GM12878 (cell line): ENCODE results near the gene ZNF19. TPM values are rescaled to one million over a fixed set of nuclear protein-coding genes. Genes with fewer than 3 reads are reported as not detected.
A peak's percentile ranks its signal among the peaks of the same experiment; 100 is the strongest.

Experiments
- ASH2L ChIP-seq: fragments of 300-600, 200-600 bp; sonication (generic); IDR thresholded peaks from 2 replicates; pipeline ENCODE4 v1.6.1; 2017; ENCODE audit warnings: low read depth, mild to moderate bottlenecking, borderline replicate concordance
- CBFB ChIP-seq: IDR thresholded peaks from 2 replicates; pipeline ENCODE4 v1.6.1; 2016; ENCODE audit warnings: antibody characterized with exemption, low read depth
- HCFC1 ChIP-seq: fragments of 150-350 bp; IDR thresholded peaks from 2 replicates; pipeline ENCODE4 v1.6.1; 2014; ENCODE audit warnings: low read length
- HDAC2 ChIP-seq: fragments of 200-600 bp; sonication (generic); IDR thresholded peaks from 2 replicates; pipeline ENCODE4 v1.6.1; 2017
- HDAC6 ChIP-seq: fragments of 200-600 bp; sonication (generic); IDR thresholded peaks from one replicate; pipeline ENCODE4 v1.8.0; 2017; ENCODE audit warnings: antibody characterized with exemption; ENCODE audit not compliant: unreplicated experiment
- KAT2A ChIP-seq: conservative IDR thresholded peaks from 2 replicates; pipeline ENCODE4 v1.6.1; 2011; ENCODE audit warnings: low read depth, low read length; ENCODE audit not compliant: control insufficient read depth
- MTA2 ChIP-seq: fragments of 450-650 bp; IDR thresholded peaks from 2 replicates; pipeline ENCODE4 v1.6.1; 2016; ENCODE audit warnings: low read depth, mild to moderate bottlenecking, moderate library complexity
- NFYA ChIP-seq: IDR thresholded peaks from 2 replicates; pipeline ENCODE4 v1.6.1; 2011; ENCODE audit warnings: low read depth, mild to moderate bottlenecking, low read length, improper control_type of control experiment, borderline replicate concordance
- NR2C2 ChIP-seq: IDR thresholded peaks from 2 replicates; pipeline ENCODE4 v1.6.1; 2011; ENCODE audit warnings: borderline replicate concordance, low read depth; ENCODE audit not compliant: control insufficient read depth, insufficient read length
- RAD21 ChIP-seq: IDR thresholded peaks from 2 replicates; pipeline ENCODE4 v1.6.1; 2011; ENCODE audit warnings: mild to moderate bottlenecking, low read depth, low read length, moderate library complexity; ENCODE audit not compliant: insufficient read depth
- RCOR1 ChIP-seq: conservative IDR thresholded peaks from 2 replicates; pipeline ENCODE4 v1.6.1; 2012; ENCODE audit warnings: low read depth, low read length, improper control_type of control experiment
- SMC3 ChIP-seq: IDR thresholded peaks from 2 replicates; pipeline ENCODE4 v1.6.1; 2011; ENCODE audit warnings: low read length, improper control_type of control experiment, borderline replicate concordance
- SREBF1 ChIP-seq: IDR thresholded peaks from 2 replicates; pipeline ENCODE4 v1.6.1; 2012; ENCODE audit warnings: mild to moderate bottlenecking, low read length
- STAT3 ChIP-seq: IDR thresholded peaks from 2 replicates; pipeline ENCODE4 v1.6.1; 2011; ENCODE audit warnings: low read depth, low read length, improper control_type of control experiment
- SUPT20H ChIP-seq: IDR thresholded peaks from 2 replicates; pipeline ENCODE4 v1.6.1; 2011; ENCODE audit warnings: low read depth, mild to moderate bottlenecking, low read length, moderate library complexity, borderline replicate concordance; ENCODE audit not compliant: control insufficient read depth
- SUZ12 ChIP-seq: fragments of 200-600 bp; sonication (generic); IDR thresholded peaks from one replicate; pipeline ENCODE4 v1.6.1; 2018; ENCODE audit warnings: antibody characterized with exemption, mild to moderate bottlenecking; ENCODE audit not compliant: unreplicated experiment
- YY1 ChIP-seq: IDR thresholded peaks from 2 replicates; pipeline ENCODE4 v1.6.1; 2011; ENCODE audit warnings: low read depth, mild to moderate bottlenecking, low read length
- ZNF207 ChIP-seq: fragments of 450-650 bp; IDR thresholded peaks from 2 replicates; pipeline ENCODE4 v1.6.1; 2014; ENCODE audit warnings: antibody characterized with exemption, mild to moderate bottlenecking, borderline replicate concordance
- ZNF217 ChIP-seq: fragments of 450-650 bp; IDR thresholded peaks from 2 replicates; pipeline ENCODE4 v1.6.1; 2017; ENCODE audit warnings: antibody characterized with exemption, mild to moderate bottlenecking
- polyA plus RNA-seq, 11 experiments: library from polyadenylated mRNA; depleted of rRNA in 4 of 11; unstranded in 6 of 11; stranded (reverse) in 5 of 11; fragments of >200 nt; fragmentation: Nextera tagmentation in 4 of 11; fragmentation: Illumina TruSeq in 1 of 11; extraction: Ambion mirVana in 4 of 11; extraction: Trizol in 1 of 11; gene quantifications; 1 replicate in 1 of 11; 2 replicates in 10 of 11; pipeline versions ENCODE4 v1.2.1 to v1.2.3, GENCODE V29; 2011 to 2016; ENCODE audit warnings: inconsistent platforms in 2 of 11, missing spikeins in 2 of 11, low read depth in 1 of 11
- total RNA-seq, 4 experiments: library from RNA; depleted of rRNA in 3 of 4; stranded (reverse); fragments of >200 nt in 3 of 4; fragmentation: Illumina TruSeq in 1 of 4; extraction: Trizol in 1 of 4; gene quantifications; 2 replicates each; pipeline versions ENCODE4 v1.2.1 to v1.2.3, GENCODE V29; 2013 to 2021
- TF ChIP-seq, protein P1 (sequence below): fragments of 450-650 bp; formaldehyde crosslinking; IDR thresholded peaks from 2 replicates; pipeline ENCODE4 v1.5.0; 2022; ENCODE audit warnings: mild to moderate bottlenecking, missing genetic modification characterization
- TF ChIP-seq, protein P2 (sequence below): fragments of 450-650 bp; IDR thresholded peaks from 2 replicates; pipeline ENCODE4 v1.6.1; 2017; ENCODE audit warnings: mild to moderate bottlenecking, low read depth, inconsistent platforms; ENCODE audit not compliant: poor library complexity, severe bottlenecking
- TF ChIP-seq, protein P3 (sequence below): fragments of 450-650 bp; IDR thresholded peaks from 2 replicates; pipeline ENCODE4 v1.6.1; 2014; ENCODE audit warnings: mild to moderate bottlenecking
- TF ChIP-seq, protein P4 (sequence below), 3 experiments: IDR thresholded peaks in 2 of 3; conservative IDR thresholded peaks in 1 of 3; 2 replicates each; pipeline ENCODE4 v1.5.1; 2011; ENCODE audit warnings: low read depth in 3 of 3, low read length in 3 of 3, mild to moderate bottlenecking in 3 of 3, control low read depth in 2 of 3, moderate library complexity in 2 of 3, inconsistent platforms in 1 of 3, mixed read lengths in 1 of 3; ENCODE audit not compliant: control insufficient read depth in 2 of 3, insufficient read depth in 1 of 3; ENCODE audit errors: extremely low read depth in 1 of 3

Gene ZNF19
- total and polyA plus RNA-seq, 10 of the 15 experiments (the other 5 are each of a cell fraction or from before 2014, with no cell fraction given) = 1.0 to 3.3 (median 2.0) TPM

DNA sequence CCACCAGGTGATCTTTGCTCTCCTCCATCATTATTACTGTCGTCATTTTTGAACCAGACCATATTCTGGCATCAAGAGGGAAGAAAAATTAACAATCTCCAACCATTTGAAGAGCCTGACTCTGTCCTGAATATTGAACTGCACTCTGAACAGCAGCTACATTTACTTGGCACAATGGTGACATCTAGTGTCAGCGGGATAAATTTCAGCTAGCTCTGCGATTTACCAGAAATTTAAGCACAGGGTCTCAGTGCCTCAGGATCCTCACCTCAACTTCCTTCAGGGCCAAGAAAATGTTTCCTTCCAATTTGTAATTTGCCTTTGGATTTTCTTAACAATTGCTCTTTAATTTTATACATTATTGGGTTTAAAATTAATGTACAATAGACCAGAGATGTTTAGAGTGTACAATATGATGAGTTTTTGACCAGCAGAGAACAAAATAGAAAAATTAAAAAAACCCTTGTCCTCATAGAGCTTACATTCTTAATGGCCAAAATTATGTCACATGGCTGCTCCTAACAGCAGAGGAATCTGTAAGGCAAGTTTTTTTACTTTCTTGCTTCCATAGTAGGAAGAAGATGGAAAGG, 10.7 kb upstream of the ZNF19 start (continued):
- 0 out of 2 replicates have a peak, but pooled peaks have one; percentile 29 for TF ChIP-seq YY1
- no peak for TF ChIP-seq NR2C2
- TF ChIP-seq SMC3 = peak; percentile 77; the same call in 1 of the 2 replicates
- no peak for TF ChIP-seq MTA2
- TF ChIP-seq NFYA = no peak
- TF ChIP-seq, protein P1, sequence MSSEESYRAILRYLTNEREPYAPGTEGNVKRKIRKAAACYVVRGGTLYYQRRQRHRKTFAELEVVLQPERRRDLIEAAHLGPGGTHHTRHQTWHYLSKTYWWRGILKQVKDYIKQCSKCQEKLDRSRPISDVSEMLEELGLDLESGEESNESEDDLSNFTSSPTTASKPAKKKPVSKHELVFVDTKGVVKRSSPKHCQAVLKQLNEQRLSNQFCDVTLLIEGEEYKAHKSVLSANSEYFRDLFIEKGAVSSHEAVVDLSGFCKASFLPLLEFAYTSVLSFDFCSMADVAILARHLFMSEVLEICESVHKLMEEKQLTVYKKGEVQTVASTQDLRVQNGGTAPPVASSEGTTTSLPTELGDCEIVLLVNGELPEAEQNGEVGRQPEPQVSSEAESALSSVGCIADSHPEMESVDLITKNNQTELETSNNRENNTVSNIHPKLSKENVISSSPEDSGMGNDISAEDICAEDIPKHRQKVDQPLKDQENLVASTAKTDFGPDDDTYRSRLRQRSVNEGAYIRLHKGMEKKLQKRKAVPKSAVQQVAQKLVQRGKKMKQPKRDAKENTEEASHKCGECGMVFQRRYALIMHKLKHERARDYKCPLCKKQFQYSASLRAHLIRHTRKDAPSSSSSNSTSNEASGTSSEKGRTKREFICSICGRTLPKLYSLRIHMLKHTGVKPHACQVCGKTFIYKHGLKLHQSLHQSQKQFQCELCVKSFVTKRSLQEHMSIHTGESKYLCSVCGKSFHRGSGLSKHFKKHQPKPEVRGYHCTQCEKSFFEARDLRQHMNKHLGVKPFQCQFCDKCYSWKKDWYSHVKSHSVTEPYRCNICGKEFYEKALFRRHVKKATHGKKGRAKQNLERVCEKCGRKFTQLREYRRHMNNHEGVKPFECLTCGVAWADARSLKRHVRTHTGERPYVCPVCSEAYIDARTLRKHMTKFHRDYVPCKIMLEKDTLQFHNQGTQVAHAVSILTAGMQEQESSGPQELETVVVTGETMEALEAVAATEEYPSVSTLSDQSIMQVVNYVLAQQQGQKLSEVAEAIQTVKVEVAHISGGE (CRISPR knock-in tag) = no peak
- no peak for TF ChIP-seq ZNF207
- TF ChIP-seq STAT3 = no peak
- peak; percentile 89 for TF ChIP-seq RAD21
- no peak for TF ChIP-seq KAT2A
- no peak for TF ChIP-seq ASH2L
- no peak for TF ChIP-seq HDAC2
- TF ChIP-seq, protein P2, sequence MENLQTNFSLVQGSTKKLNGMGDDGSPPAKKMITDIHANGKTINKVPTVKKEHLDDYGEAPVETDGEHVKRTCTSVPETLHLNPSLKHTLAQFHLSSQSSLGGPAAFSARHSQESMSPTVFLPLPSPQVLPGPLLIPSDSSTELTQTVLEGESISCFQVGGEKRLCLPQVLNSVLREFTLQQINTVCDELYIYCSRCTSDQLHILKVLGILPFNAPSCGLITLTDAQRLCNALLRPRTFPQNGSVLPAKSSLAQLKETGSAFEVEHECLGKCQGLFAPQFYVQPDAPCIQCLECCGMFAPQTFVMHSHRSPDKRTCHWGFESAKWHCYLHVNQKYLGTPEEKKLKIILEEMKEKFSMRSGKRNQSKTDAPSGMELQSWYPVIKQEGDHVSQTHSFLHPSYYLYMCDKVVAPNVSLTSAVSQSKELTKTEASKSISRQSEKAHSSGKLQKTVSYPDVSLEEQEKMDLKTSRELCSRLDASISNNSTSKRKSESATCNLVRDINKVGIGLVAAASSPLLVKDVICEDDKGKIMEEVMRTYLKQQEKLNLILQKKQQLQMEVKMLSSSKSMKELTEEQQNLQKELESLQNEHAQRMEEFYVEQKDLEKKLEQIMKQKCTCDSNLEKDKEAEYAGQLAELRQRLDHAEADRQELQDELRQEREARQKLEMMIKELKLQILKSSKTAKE = no peak
- no peak for TF ChIP-seq CBFB
- TF ChIP-seq, protein P3, sequence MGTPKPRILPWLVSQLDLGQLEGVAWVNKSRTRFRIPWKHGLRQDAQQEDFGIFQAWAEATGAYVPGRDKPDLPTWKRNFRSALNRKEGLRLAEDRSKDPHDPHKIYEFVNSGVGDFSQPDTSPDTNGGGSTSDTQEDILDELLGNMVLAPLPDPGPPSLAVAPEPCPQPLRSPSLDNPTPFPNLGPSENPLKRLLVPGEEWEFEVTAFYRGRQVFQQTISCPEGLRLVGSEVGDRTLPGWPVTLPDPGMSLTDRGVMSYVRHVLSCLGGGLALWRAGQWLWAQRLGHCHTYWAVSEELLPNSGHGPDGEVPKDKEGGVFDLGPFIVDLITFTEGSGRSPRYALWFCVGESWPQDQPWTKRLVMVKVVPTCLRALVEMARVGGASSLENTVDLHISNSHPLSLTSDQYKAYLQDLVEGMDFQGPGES = no peak
- no peak for TF ChIP-seq HCFC1
- no peak for TF ChIP-seq SUPT20H
- no peak for TF ChIP-seq RCOR1
- TF ChIP-seq SUZ12 = no peak
- no peak for TF ChIP-seq ZNF217
- no peak for TF ChIP-seq HDAC6
- no peak for TF ChIP-seq SREBF1
- TF ChIP-seq, protein P4, sequence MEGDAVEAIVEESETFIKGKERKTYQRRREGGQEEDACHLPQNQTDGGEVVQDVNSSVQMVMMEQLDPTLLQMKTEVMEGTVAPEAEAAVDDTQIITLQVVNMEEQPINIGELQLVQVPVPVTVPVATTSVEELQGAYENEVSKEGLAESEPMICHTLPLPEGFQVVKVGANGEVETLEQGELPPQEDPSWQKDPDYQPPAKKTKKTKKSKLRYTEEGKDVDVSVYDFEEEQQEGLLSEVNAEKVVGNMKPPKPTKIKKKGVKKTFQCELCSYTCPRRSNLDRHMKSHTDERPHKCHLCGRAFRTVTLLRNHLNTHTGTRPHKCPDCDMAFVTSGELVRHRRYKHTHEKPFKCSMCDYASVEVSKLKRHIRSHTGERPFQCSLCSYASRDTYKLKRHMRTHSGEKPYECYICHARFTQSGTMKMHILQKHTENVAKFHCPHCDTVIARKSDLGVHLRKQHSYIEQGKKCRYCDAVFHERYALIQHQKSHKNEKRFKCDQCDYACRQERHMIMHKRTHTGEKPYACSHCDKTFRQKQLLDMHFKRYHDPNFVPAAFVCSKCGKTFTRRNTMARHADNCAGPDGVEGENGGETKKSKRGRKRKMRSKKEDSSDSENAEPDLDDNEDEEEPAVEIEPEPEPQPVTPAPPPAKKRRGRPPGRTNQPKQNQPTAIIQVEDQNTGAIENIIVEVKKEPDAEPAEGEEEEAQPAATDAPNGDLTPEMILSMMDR (IDR thresholded peaks at IDR 0.05 in 2 of 3, conservative IDR thresholded peaks at IDR 0.05 in 1 of 3; ENCODE audit: control insufficient read depth in 2 of 3, extremely low read depth in 1 of 3, insufficient read depth in 1 of 3, low read depth in 3 of 3, low read length in 3 of 3) = peak; percentile 65 to 87 (median 79)
